ENCODE data around the gene PIK3C2G. TPM values are rescaled to one million over a fixed set of nuclear protein-coding genes. Genes with fewer than 3 reads are reported as not detected.

Gene PIK3C2G
- total RNA-seq, 1 donor from 2014 or later = not detected

- no peak overlapping the region for H3K4me2 ChIP-seq
- no peak overlapping the region for H3K27ac Mint-ChIP-seq
- no peaks in the 10 kb centered on the region for H4K20me1 ChIP-seq (ENCODE audit: low read depth)
- TF ChIP-seq, protein P1, sequence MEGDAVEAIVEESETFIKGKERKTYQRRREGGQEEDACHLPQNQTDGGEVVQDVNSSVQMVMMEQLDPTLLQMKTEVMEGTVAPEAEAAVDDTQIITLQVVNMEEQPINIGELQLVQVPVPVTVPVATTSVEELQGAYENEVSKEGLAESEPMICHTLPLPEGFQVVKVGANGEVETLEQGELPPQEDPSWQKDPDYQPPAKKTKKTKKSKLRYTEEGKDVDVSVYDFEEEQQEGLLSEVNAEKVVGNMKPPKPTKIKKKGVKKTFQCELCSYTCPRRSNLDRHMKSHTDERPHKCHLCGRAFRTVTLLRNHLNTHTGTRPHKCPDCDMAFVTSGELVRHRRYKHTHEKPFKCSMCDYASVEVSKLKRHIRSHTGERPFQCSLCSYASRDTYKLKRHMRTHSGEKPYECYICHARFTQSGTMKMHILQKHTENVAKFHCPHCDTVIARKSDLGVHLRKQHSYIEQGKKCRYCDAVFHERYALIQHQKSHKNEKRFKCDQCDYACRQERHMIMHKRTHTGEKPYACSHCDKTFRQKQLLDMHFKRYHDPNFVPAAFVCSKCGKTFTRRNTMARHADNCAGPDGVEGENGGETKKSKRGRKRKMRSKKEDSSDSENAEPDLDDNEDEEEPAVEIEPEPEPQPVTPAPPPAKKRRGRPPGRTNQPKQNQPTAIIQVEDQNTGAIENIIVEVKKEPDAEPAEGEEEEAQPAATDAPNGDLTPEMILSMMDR (IDR thresholded peaks at IDR 0.05) = no peak
- TF ChIP-seq EZH2phosphoT487 (IDR thresholded peaks at IDR 0.05) (no peak), EZH2 (IDR thresholded peaks at IDR 0.05) (no peak)
- H3K27me3 Mint-ChIP-seq (ENCODE audit: insufficient read depth, low read depth) = no peaks in the 10 kb centered on the region
- H3K4me1 ChIP-seq = no peaks in the 10 kb centered on the region
- H3K27me3 ChIP-seq = no peaks in the 10 kb centered on the region
- H3K9ac ChIP-seq = no peak overlapping the region
- H3K9me3 ChIP-seq (ENCODE audit: low read depth) = no peaks in the 10 kb centered on the region
- no peaks in the 10 kb centered on the region for H3K4me1 Mint-ChIP-seq
- no peak overlapping the region for H3K27ac ChIP-seq
- no peak overlapping the region for H3K4me3 Mint-ChIP-seq
- no peaks in the 10 kb centered on the region for H3K36me3 ChIP-seq
- H3K9me3 Mint-ChIP-seq = peaks cover 16% of the 10 kb centered on the region
- H3K4me3 ChIP-seq = no peak overlapping the region
- H3F3A ChIP-seq (ENCODE audit: low read depth) = no peaks in the 10 kb centered on the region
- no peaks in the 10 kb centered on the region for H3K79me2 ChIP-seq (ENCODE audit: low read depth)
- no peak for DNase-seq (ENCODE audit: low spot score)
- H2AFZ ChIP-seq (replicated peaks) = no peak overlapping the region
- H3K36me3 Mint-ChIP-seq = peaks cover 2% of the 10 kb centered on the region
These were observed 114.3 kb downstream of the PIK3C2G start for GRCh38 chr12:18375583-18375982.

- no peak overlapping the region for H2AFZ ChIP-seq (replicated peaks)
- Mint-ChIP-seq H3K4me3 (no peak overlapping the region), H3K9me3 (no peaks in the 10 kb centered on the region)
These were observed 121.0 kb downstream of the PIK3C2G start for GRCh38 chr12:18382236-18382885.

DNA sequence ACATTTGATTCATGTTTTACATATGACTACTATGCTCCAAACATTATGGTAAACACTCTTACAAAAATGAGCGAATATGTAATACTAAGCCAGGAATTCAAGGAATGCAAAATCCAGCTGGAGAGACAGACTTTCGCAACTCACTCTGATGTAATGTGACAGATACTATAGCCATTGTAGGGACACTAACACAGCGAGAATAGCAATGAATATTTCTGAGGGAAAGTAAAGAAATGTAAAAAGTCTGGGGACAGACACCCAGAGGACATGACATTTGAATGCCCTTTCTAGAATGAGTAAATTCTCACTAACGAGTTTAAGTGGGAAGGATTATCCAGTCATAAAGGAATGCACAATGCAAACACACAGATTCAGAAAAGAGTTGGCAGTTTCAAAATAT, 121.9 kb downstream of the PIK3C2G start:
- no peak for DNase-seq (ENCODE audit: low spot score)
- no peaks in the 10 kb centered on the region for H3K9me3 Mint-ChIP-seq
- Histone ChIP-seq H3K4me3 (no peak overlapping the region), H3K4me2 (no peak overlapping the region), H3K9ac (no peak overlapping the region), H3K27ac (no peak overlapping the region), H3K4me1 (peaks cover 6% of the 10 kb centered on the region), H3K27me3 (no peaks in the 10 kb centered on the region), H3K36me3 (no peaks in the 10 kb centered on the region), H2AFZ (replicated peaks) (no peak overlapping the region), H3K79me2 (ENCODE audit: low read depth) (no peaks in the 10 kb centered on the region), H3K9me3 (ENCODE audit: low read depth) (no peaks in the 10 kb centered on the region), H3F3A (ENCODE audit: low read depth) (no peaks in the 10 kb centered on the region), H4K20me1 (ENCODE audit: low read depth) (no peaks in the 10 kb centered on the region)
- peaks cover 17% of the 10 kb centered on the region for H3K4me1 Mint-ChIP-seq
- H3K27me3 Mint-ChIP-seq (ENCODE audit: insufficient read depth, low read depth) = no peaks in the 10 kb centered on the region
- no peak for TF ChIP-seq EZH2 (IDR thresholded peaks at IDR 0.05)
- TF ChIP-seq, protein P1 (IDR thresholded peaks at IDR 0.05) = no peak
- TF ChIP-seq EZH2phosphoT487 (IDR thresholded peaks at IDR 0.05) = no peak
- H3K27ac Mint-ChIP-seq = no peak overlapping the region
- H3K36me3 Mint-ChIP-seq = no peaks in the 10 kb centered on the region
- no peak overlapping the region for H3K4me3 Mint-ChIP-seq

More at GRCh38 chr12:18382236-18382885, 121.0 kb downstream of the PIK3C2G start:
- no peak for DNase-seq (ENCODE audit: low spot score)
- no peaks in the 10 kb centered on the region for H3K36me3 Mint-ChIP-seq
- no peaks in the 10 kb centered on the region for H3K27me3 Mint-ChIP-seq (ENCODE audit: insufficient read depth, low read depth)
- Histone ChIP-seq H3K9me3 (ENCODE audit: low read depth) (no peaks in the 10 kb centered on the region), H3K4me3 (no peak overlapping the region), H3K4me2 (no peak overlapping the region), H3K9ac (no peak overlapping the region), H3K27ac (no peak overlapping the region), H3F3A (ENCODE audit: low read depth) (no peaks in the 10 kb centered on the region), H4K20me1 (ENCODE audit: low read depth) (no peaks in the 10 kb centered on the region), H3K27me3 (no peaks in the 10 kb centered on the region), H3K4me1 (peaks cover 6% of the 10 kb centered on the region), H3K36me3 (no peaks in the 10 kb centered on the region), H3K79me2 (ENCODE audit: low read depth) (no peaks in the 10 kb centered on the region)
- TF ChIP-seq EZH2 (IDR thresholded peaks at IDR 0.05) (no peak), EZH2phosphoT487 (IDR thresholded peaks at IDR 0.05) (no peak)
- TF ChIP-seq, protein P1 (IDR thresholded peaks at IDR 0.05) = no peak
- H3K4me1 Mint-ChIP-seq = peaks cover 14% of the 10 kb centered on the region
- H3K27ac Mint-ChIP-seq = no peak overlapping the region
